GM12892 (cell line): ENCODE data around the gene HECW1.

Source experiments
- POLR2A ChIP-seq: IDR thresholded peaks from 2 replicates; pipeline ENCODE4 v1.6.1; 2011; ENCODE audit warnings: low read depth, low read length, control low read depth
- POLR2AphosphoS5 ChIP-seq: IDR thresholded peaks from 2 replicates; pipeline ENCODE4 v1.6.1; 2011; ENCODE audit warnings: low read depth, low read length, control low read depth
- TAF1 ChIP-seq: IDR thresholded peaks from 2 replicates; pipeline ENCODE4 v1.6.1; 2011; ENCODE audit warnings: low read depth, mild to moderate bottlenecking, control low read depth, low read length, borderline replicate concordance

DNA sequence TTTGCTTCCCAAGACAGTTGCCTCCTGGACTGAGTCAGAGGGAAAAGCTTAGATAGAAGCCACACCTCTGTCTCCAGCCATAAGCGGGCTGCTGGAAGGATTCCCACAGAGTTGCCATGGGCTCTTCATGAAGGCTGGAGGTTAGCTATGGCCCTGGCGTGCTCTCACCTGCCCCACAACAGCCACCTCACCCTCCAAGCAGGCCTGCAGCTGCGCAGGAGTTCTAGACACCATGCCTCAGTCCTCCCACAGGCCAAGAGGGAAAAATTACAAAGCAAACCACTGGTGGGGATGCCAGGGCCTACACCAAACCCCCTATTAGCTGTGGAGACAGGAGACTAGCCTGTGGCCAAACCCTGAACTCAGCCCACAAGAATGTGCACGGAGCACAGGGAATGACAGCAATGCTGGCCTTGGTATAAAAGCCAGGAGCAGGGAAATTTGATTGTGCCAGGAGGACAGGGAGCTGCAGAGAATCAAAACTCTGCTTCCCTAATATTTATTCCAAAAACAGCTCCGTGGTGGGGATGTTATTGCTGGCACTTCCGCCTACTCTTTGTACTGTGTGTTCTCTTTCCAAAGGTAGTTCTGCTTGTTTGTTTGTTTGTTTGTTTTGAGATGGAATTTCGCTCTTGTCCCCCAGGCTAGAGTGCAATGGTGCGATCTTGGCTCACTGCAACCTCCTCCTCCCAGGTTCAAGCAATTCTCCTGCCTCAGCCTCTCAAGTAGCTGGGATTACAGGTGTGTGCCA, 410.1 kb downstream of the HECW1 start:
- no peak for TF ChIP-seq POLR2A
- no peak for TF ChIP-seq TAF1
- no peak for TF ChIP-seq POLR2AphosphoS5
